ENCODE data around the gene FOLR2.
"Not testable (repeated sequence)": the region's sequence is repeated elsewhere in the genome, so short reads cannot be mapped to it uniquely, and the experiment has no call there.

DNA sequence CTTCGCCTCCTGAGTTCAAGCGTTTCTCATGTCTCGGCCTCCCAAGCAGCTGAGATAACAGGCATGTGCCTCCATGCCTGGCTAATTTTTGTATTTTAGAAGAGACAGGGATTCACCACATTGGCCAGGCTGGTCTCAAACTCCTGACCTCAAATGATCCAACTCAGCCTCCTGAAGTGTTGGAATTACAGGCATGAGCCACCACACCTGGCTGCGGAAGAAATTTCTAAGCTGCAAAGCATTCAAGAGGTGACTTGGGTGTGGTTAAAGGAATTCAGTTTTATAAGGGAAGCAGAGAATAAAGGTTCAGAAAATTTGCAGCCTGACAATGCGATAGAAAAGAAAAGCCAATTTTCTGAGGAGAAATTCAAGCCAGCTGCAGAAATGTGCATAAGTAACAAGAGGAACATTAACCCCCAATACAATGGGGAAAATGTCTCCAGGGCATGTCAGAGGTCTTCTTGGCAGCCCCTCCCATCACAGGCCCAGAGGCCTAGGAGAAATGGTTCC, 47.5 kb upstream of the FOLR2 start:
- TF ChIP-seq, protein P1, sequence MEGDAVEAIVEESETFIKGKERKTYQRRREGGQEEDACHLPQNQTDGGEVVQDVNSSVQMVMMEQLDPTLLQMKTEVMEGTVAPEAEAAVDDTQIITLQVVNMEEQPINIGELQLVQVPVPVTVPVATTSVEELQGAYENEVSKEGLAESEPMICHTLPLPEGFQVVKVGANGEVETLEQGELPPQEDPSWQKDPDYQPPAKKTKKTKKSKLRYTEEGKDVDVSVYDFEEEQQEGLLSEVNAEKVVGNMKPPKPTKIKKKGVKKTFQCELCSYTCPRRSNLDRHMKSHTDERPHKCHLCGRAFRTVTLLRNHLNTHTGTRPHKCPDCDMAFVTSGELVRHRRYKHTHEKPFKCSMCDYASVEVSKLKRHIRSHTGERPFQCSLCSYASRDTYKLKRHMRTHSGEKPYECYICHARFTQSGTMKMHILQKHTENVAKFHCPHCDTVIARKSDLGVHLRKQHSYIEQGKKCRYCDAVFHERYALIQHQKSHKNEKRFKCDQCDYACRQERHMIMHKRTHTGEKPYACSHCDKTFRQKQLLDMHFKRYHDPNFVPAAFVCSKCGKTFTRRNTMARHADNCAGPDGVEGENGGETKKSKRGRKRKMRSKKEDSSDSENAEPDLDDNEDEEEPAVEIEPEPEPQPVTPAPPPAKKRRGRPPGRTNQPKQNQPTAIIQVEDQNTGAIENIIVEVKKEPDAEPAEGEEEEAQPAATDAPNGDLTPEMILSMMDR (IDR thresholded peaks at IDR 0.05; ENCODE audit: low read depth, low read length) = not testable (repeated sequence)
- TF ChIP-seq EZH2phosphoT487 (IDR thresholded peaks at IDR 0.05; ENCODE audit: low read depth) = not testable (repeated sequence)
